ENCODE data around the gene SCNN1B.

DNA sequence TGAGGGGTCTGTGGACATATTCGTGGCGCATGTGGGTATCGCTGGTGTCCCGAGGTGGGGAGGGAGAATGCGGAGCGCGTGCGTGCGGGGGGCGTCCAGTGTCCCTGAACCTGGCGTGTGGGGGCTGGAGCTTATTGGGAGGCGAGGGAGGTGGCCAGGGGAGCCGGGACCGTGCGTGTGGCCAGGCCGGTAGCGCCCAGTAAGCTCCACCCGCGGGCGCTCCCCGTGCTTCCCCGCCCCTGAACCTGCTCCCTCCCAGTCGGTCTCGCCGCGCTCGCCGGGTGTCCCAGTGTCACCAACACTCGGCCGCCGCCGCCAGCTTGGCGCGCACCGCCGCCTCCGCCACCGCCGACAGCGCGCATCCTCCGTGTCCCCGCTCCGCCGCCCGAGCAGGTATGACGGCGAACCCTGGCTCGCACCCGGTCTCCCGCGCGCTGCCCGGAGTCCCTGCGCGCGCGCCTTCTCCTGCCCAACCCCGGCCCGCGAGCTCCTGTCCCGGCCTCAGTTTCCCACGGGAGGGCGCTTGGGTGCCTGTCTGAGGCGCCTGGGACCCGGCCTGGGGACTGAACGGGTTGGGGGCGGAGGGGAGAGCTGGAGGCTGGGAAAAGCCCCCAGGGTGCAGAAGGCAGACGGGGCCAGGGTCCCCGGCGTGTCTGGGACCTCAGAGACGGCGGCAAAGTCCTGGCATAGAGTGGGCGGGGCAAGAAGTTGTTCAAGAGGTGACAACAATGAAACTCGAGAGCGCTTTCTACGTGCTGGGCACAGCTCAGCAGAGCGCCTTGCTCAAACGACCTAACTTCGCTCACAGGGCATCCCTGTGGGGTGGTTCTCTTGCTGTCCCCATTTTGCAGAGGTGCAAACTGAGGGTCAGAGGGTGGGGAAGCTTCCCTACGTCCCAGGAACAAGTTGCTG lies at the start of gene SCNN1B:
- TF ChIP-seq POLR2AphosphoS5 (IDR thresholded peaks at IDR 0.05; ENCODE audit: low read depth) = no peak
- TF ChIP-seq, protein P1, sequence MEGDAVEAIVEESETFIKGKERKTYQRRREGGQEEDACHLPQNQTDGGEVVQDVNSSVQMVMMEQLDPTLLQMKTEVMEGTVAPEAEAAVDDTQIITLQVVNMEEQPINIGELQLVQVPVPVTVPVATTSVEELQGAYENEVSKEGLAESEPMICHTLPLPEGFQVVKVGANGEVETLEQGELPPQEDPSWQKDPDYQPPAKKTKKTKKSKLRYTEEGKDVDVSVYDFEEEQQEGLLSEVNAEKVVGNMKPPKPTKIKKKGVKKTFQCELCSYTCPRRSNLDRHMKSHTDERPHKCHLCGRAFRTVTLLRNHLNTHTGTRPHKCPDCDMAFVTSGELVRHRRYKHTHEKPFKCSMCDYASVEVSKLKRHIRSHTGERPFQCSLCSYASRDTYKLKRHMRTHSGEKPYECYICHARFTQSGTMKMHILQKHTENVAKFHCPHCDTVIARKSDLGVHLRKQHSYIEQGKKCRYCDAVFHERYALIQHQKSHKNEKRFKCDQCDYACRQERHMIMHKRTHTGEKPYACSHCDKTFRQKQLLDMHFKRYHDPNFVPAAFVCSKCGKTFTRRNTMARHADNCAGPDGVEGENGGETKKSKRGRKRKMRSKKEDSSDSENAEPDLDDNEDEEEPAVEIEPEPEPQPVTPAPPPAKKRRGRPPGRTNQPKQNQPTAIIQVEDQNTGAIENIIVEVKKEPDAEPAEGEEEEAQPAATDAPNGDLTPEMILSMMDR (IDR thresholded peaks at IDR 0.05; ENCODE audit: insufficient read depth, low read length) = no peak
